Cardiac ventricle fibroblast (primary cell): ENCODE results near the gene E2F1. TPM values are rescaled to one million over a fixed set of nuclear protein-coding genes. Genes with fewer than 3 reads are reported as not detected.

ENCODE experiments used
- total RNA-seq: library from RNA; depleted of rRNA; stranded (reverse); fragments of >200 nt; gene quantifications from 2 replicates; pipeline ENCODE4 v1.2.3, GENCODE V29; 2015

Gene E2F1, protein sequence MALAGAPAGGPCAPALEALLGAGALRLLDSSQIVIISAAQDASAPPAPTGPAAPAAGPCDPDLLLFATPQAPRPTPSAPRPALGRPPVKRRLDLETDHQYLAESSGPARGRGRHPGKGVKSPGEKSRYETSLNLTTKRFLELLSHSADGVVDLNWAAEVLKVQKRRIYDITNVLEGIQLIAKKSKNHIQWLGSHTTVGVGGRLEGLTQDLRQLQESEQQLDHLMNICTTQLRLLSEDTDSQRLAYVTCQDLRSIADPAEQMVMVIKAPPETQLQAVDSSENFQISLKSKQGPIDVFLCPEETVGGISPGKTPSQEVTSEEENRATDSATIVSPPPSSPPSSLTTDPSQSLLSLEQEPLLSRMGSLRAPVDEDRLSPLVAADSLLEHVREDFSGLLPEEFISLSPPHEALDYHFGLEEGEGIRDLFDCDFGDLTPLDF
- total RNA-seq = 1.3 and 2.6 TPM in 2 replicates

GRCh38 chr20:33686100-33686983 is at the start of gene E2F1:
E2F1 (minus strand) TSS chr20:33686385; CDS start chr20:33686264, 121 bp downstream.

DNA sequence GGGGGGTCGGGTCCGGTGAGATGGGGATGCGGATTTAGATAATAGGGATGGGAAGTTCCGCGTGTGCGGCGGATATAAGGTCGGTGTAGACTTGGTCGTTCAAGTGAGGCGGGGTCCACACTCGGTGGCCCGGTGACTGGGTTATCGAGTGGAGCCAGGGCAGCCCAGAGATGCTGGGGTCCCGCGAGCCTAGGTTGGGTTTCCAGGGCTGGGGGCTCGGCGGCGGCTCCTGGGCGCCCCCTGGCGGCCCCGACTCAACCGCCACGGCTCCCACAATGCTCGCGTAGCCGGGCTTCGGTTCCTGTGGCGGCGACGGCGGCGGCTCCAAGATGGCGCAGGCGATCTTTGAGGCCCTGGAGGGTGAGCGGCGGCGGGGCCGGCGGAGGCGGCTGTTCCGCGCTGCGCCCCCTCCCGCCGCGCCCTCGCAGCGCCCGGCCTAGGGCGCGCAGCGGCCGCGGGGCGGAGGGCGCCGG is 45.5 kb upstream of the E2F1 start, which contains the start of gene ZNF341:
ZNF341 (plus strand) TSS at position 304 of the 473 bp plus-strand sequence; CDS start at position 330, 26 bp downstream.

DNA sequence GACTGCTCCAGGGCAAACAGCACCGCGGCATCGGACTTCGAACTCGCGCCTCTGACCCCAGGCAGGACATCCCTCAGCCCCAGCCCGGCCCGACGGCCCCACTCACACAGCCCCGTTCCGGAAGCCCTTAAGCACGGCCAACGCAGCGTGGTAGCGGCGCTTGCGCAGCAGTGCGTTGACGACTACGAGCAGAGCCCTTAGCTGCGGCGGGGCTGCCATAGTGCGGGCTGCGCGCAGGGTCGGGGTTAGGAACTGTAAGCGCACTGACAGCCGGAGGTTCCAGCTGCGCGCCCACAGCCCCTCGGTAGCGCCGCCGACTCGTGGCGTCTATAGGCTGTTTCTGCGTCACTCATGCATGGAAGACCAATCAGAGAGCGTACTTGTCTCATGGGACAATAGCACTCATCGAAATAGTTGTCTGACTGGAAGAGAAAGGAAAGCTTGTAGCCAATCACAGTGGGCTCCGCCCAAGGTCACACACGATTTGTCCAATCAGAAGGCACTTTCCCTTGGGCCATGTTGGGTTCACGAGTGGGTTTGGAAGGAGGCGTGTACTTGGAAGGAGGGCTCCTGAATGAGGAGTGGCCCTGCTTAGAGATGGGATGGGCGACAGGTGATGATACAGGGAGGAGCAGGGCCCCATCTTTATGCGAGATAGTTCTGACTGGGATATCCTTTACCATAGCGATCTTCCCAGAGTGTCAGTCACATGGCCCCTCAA is 34.0 kb upstream of the E2F1 start, which contains the start of gene PXMP4:
PXMP4 (minus strand) TSS at position 322 of the 721 bp plus-strand sequence; CDS start at position 219, 103 bp downstream.

DNA sequence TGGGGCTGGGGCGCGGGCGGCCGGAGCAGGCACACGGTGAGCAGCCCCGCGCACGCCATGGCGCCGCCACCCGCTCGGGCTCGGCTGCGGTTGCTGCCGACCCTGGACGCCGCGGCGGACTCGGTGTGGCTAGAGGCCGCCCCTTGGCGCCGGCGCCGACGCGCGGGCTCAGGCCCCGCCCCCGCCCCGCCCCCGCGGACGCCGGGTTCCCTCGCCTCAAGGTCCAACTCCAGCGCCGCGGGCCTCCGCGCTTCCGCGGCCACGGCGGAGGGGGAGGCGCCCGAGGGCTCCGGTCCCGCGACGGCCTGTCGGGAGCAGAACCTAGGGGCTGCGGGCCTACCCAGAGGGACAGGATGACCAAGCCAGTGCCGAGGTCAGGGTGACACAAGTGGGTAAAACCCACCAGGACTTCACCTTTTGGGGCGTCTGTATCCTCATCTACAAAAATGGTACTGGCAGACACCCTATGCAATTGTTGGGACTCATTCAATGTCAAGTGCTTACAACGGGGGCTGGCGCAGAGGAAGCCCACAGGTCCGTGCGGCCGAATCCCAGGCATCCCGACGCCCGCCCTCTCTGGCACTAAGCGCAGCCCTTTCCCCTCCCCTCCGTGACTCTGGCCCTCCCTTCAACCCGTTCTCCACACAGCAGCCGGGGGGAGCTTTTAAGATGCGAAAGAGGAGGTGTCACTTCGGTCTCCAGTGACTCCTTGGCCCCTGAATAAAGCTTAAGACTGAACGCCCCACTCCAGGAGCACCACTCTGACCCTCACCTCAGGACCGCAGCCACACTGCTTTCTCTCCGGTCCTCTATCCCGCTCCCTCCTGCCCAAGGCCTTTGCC is 11.7 kb downstream of the E2F1 start, which contains the start of gene NECAB3:
NECAB3 (minus strand) TSS at position 135 of the 842 bp plus-strand sequence; CDS start at position 59, 76 bp downstream.

GRCh38 chr20:33666293-33667244 is 19.6 kb downstream of the E2F1 start, which contains the start of gene ACTL10:
ACTL10 (plus strand) TSS chr20:33666943; CDS start chr20:33667498, 555 bp downstream.

GRCh38 chr20:33662172-33662571 is 24.0 kb downstream of the E2F1 start, which contains the start of gene C20orf144:
C20orf144 (plus strand) TSS chr20:33662327; CDS start chr20:33662346, 19 bp downstream.

Other genes starting within 250 kb of the E2F1 start
- 13.8 and 15.4 TPM in 2 replicates for gene SNTA1, start 242.6 kb downstream of the E2F1 start, total RNA-seq
- 7.4 and 8.9 TPM in 2 replicates for gene CBFA2T2, start 196.3 kb downstream of the E2F1 start, total RNA-seq
- gene C20orf144, start 24.1 kb downstream of the E2F1 start, total RNA-seq = not detected in 2 replicates
- 2.1 and 2.2 TPM in 2 replicates for gene ACTL10, start 19.4 kb downstream of the E2F1 start, total RNA-seq
- 27.5 and 29.7 TPM in 2 replicates for gene NECAB3, start 12.0 kb downstream of the E2F1 start, total RNA-seq
- gene PXMP4, start 33.9 kb upstream of the E2F1 start, total RNA-seq = 4.5 and 8.8 TPM in 2 replicates
- gene ZNF341, start 45.6 kb upstream of the E2F1 start, total RNA-seq = 1.4 TPM in 2 replicates
- gene CHMP4B, start 125.0 kb upstream of the E2F1 start, total RNA-seq = 64.1 and 64.3 TPM in 2 replicates